Dedifferentiated amniotic fluid mesenchymal stem cell (primary cell): Measurements from ENCODE around the gene PBX3.

Experiments
- DNase-seq: peaks from one replicate; pipeline ENCODE4 v3.0.0-alpha.2; 2016; ENCODE audit errors: extremely low spot score

The PBX3 gene

GRCh38 chr9:125973547-125973946 is 226.4 kb downstream of the PBX3 start:
- DNase-seq, result no peak

GRCh38 chr9:125974705-125975104 is 227.5 kb downstream of the PBX3 start:
- no peak for DNase-seq

DNA sequence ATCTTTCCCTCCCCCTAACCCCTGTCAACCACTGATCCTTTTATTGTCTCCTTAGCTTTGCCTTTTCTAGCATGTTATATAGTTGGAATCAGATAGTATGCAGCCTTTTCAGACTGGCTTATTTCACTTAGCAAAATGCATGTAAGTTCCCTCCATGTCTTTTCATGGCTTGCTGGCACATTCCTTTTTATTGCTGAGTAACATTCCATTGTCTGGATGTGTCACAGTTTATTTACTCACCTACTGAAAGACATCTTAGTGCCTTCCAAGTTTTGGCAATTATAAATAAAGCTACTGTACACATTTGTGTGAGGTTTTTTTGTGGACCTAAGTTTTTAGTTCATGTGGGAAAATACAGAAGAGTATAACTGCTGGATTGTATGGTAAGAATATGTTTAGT is 230.1 kb downstream of the PBX3 start:
- DNase-seq, result no peak

DNA sequence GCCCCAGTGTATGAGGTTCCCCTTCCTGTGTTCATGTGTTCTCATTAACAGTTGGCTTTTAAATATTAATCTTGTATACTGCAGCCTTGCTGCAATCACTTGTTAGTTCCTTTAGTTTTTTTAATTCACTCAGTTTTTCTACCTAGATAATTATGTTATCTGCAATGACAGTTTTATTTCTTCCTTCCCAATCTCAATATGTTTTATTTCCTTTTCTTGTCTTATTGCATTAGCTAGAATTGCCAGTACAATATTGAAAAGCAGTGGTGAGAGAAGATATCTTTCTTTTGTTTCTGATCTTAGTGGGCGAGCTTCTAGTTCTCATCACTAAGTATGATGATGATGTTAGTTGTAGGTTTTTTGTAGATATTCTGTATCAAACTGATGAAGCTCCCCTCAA is 232.2 kb downstream of the PBX3 start:
- no peak for DNase-seq

GRCh38 chr9:125982798-125983406 is 235.7 kb downstream of the PBX3 start:
- DNase-seq, result no peak

GRCh38 chr9:125983681-125984080 is 236.5 kb downstream of the PBX3 start:
- DNase-seq, result no peak

- no peak for DNase-seq
Observed at GRCh38 chr9:125984461-125984860, 237.3 kb downstream of the PBX3 start.

DNA sequence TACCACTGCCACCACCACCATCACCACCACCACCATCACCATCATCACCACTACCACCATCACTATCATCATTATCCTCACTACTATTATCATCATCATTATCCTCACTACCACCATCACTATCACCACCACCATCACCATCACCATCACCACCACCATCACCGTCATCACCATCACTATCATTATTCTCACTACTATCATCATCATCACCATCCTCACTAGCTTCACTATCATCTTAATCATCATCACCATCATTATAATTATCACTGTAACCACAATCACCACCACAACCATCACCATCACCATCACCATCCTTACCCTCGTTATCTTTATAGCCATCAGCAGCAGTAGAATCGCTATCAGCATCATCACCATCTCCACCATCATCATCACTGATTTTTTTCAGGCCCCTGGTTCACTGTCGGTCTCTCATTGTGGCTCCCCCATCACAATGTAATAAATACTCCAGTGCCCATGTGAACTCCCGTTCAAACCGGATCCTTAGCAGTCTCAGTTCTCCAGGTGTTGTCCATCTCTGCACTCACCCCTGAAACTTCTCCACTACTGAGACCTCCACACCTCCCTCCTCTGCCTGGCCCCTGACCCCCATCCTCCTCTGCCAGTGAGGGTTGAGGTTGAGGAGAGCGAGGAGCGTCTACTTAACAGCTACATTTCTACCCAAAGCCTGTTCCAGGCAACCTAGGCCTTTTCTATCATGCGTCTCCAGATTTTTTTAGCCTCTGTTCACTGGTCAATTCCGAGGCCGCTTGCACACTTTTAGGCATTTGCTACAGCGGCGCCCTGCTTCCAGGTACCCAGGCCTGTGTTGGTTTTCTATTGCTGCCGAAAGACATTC is 238.2 kb downstream of the PBX3 start:
- no peak for DNase-seq

GRCh38 chr9:125985998-125986655 is 239.0 kb downstream of the PBX3 start:
- no peak for DNase-seq

DNA sequence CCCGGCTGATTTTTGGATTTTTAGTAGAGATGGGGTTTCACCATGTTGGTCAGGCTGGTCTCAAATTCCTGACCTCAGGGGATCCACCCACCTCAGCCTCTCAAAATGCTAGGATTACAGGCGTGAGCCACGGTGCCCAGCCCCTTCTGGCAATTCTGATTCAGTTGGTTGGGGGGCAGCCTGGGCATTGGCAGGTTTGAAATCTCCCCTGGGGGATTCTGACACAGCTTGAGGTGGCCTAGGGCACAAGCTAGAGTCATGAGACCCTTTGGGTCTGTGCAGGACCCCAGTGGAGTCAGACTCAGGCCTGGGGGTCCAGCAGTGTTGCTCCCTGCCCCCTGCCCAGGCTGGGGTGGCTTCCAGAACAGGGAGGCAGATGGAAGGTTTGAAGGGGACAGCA is 239.8 kb downstream of the PBX3 start:
- no peak for DNase-seq

DNA sequence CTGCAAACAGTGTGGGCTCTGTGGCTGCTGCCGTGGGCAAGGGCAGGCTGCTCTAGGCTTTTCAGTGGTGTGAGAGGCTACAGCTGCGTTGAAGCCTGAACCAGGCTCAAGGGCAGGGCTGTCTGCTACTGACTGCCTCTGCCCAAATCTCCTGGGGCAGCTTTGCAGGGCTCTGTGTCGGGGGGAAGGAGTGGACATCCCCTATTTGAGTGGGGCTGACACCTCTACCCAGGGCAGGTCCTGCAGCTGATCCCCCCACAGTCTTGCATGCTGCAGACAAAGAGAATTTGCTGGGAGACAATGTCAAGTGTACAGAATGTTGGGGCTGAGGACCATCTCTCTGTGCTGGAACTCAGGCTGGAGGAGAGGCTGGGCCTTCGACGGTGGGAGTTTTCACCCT is 240.2 kb downstream of the PBX3 start:
- DNase-seq, result no peak

GRCh38 chr9:125988479-125989050 is 241.4 kb downstream of the PBX3 start:
- no peak for DNase-seq

- no peak for DNase-seq
Observed at GRCh38 chr9:125989090-125989501, 241.9 kb downstream of the PBX3 start.

DNA sequence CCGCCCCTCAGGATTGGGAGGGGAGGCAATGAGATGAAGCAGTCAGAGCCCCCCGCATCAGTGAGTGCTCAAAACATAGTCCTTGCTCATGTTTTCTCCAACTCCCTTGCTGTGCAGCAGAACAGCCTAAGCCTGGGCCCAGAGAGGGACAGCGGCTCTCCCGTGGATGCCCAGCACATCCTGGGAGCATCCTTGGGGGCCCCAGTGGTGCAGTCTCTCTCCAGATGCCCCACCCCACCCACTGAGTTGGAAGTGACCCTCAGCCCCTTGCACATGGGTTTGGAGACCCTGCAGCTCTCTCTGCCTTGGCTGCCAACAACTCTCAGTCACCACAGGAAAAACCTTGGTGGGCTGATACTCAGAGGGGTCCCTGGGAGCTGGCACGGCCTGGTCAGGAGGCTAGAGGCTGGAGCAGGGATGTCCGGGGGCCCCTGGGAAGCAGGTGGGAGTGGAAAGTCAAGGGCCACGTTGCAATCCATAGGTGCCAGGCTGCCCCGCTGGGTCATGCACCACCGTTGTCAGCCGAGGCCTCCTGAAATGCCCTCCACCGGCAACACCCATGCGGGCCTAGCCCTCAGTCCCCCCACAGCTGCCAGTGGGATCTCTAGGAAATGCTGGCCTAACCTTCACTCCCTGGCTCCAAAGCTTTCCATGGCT is 242.5 kb downstream of the PBX3 start:
- DNase-seq, result no peak

DNA sequence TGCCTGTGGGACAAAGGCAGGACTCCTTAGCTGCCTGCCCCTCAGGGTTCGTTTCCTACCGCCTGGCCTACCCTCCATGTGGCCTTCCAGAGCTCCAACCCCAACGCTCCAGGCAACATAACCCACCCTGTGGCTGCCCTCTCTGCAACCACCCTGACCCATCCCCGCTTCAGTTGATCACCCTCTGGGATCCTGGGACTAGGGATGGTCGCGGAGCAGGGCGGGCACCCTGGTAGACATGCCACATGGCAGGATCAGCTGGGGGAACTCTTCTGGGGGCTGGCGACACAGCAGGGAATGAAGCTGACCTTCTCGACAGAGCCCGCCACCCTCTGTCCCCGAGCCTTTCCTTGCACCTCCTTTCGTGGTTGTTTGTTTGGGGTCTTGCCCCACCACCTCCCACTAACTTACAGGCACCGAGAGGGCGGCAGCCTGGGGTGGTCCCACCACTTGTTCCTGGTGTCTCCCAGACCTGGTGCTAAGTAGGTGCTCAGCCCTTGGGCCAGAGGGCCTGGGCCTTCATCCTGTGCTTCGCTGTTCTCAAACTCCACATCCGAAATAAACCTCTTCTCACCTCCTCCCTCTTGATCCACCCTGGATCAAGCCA is 243.1 kb downstream of the PBX3 start:
- DNase-seq, result no peak

GRCh38 chr9:125990793-125991220 is 243.6 kb downstream of the PBX3 start:
- DNase-seq, result no peak

- DNase-seq, result no peak
Observed at GRCh38 chr9:125991886-125992529, 244.8 kb downstream of the PBX3 start.

- DNase-seq, result no peak
Observed at GRCh38 chr9:125992557-125992956, 245.4 kb downstream of the PBX3 start.

GRCh38 chr9:125993466-125993865 is 246.3 kb downstream of the PBX3 start:
- DNase-seq, result no peak

GRCh38 chr9:125994066-125994943 is 247.1 kb downstream of the PBX3 start:
- DNase-seq, result no peak
